GM10847 (cell line): ENCODE data around the gene TMEM63B.

ENCODE experiments used
- POLR2A ChIP-seq: IDR thresholded peaks from 2 replicates; pipeline ENCODE4 v1.6.1; 2011; ENCODE audit not compliant: insufficient read length; ENCODE audit errors: extremely low read depth

TMEM63B gene

DNA sequence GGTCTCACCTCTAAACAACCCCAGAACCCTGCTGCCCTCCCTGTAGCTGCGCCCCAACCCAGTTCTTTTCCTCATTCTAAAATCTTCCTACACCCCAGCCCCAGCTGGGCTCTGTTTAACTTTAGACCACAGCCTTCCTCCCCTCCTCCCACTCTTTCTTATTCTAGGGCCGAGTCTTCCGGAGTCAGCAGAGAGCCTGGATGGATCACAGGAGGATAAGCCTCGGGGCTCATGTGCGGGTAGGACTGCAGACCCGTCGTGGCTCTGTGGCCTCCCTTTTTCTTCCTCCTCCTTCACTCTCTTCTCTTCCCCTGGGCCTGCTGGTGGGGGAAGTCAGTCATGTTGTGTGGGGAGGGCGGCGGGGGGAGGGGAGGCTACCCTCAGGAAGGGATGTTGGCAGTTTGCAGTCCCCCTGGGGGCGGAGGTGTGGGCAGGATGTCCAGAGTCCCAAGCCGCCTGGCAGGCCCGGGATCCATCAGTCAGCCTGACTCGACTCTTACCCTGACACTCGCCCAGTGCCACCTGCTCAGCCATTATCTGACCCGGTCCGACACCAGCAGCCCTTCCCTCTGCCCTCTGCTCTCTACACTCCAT is 39.3 kb downstream of the TMEM63B start:
- no peak for TF ChIP-seq POLR2A

DNA sequence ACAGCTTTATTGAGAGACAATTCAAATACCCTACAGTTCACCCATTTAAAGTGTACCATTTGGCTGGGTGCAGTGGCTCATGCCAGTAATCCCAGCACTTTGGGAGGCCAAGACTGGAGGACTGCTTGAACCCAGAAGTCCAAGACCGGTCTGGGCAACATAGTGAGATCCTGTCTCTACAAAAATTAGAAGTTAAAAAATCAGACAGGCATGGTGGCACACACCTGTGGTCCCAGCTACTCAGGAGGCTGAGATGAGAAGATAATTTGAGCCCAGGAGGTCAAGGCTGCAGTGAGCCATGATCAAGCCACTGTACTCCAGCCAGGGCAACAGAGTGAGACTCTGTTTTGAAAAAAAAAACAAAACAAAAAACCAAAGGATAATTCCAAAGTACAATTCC is 40.2 kb downstream of the TMEM63B start:
- TF ChIP-seq POLR2A, result no peak

DNA sequence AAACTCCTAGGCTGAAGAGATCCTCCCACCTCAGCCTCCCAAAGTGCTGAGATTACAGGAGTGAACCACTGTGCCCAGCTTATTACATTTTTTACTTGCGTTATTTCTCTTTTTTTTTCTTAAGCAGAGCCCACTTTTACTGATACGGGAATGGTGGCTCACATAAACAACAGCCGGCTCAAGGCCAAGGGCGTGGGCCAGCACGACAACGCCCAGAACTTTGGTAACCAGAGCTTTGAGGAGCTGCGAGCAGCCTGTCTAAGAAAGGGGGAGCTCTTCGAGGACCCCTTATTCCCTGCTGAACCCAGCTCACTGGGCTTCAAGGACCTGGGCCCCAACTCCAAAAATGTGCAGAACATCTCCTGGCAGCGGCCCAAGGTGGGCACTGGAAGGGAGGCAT is 41.8 kb downstream of the TMEM63B start:
- no peak for TF ChIP-seq POLR2A

DNA sequence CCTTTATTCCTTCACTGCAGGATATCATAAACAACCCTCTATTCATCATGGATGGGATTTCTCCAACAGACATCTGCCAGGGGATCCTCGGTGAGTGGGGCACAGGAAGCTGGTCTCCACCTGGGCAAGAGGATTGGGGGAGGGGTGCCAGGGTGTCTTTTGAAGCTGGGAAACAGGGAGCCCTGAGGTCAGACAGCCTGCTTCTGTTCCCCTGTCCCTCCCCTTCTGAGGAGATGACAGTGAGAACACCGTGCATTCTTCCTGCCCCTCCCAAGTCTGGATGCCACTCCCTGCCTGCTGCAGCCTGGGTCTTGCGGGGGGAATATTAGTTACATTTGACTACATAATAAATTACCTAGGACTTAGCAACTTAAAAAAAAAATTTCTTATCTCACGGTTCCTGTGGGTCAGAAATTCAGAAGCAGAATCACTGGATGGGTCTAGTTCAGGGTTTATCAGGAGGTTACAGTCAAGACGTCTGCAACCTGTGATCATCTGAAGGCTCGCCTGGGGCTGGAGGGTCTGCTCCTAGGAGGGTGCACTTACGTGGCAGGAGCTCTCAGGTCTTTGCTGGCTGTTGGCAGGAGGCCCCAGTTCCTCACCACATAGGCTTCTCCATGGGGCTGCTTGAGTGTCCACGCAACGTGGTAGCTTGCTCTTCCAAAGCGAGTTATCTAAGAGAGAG is 42.7 kb downstream of the TMEM63B start:
- no peak for TF ChIP-seq POLR2A

DNA sequence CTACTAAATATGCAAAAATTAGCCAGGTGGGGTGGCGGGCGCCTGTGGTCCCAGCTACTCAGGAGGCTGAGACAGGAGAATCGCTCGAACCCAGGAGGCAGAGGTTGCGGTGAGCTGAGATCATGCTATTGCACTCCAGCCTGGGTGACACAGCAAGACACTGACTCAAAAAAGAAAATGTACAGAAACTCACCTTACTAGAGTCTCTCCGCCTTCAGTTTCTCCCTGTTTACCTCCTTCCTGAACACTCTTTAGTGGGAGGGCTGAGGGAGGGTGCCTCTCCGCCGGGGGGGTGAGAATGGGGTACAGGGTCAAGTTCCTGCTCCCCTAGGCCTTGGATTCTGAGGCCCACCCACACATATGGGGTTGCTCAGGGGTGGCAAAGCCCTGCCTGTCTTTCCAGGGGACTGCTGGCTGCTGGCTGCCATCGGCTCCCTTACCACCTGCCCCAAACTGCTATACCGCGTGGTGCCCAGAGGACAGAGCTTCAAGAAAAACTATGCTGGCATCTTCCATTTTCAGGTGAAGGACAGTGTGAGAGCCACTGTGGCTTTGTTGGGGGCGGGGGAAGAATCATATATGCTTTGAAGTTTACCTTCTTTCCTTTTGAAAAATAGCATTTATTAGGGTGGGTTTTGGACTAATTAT is 44.7 kb downstream of the TMEM63B start:
- TF ChIP-seq POLR2A, result no peak

DNA sequence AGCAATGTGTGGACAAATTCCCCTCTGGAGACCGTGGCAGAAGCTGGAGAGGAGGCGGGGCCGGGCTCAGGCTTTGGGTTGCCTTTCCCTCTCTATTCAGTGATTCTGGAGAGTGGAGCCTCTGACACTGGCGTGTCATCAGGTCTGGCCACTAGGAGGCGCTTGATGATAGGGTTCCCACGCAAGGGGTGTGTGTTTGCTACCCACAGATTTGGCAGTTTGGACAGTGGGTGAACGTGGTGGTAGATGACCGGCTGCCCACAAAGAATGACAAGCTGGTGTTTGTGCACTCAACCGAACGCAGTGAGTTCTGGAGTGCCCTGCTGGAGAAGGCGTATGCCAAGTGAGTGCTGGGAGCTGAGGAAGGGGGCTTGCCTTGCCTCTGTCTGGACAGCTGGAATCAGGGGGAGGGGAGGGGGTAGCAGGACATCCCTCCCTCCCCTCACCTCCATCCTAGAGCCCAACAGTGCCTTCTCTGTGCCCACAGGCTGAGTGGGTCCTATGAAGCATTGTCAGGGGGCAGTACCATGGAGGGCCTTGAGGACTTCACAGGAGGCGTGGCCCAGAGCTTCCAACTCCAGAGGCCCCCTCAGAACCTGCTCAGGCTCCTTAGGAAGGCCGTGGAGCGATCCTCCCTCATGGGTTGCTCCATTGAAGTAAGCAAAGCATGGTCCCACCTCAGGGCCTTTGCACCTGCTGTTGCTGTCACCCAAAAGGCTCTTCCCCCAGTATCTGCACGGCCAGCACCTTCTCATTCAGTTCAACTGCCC is 45.6 kb downstream of the TMEM63B start:
- TF ChIP-seq POLR2A, result no peak

DNA sequence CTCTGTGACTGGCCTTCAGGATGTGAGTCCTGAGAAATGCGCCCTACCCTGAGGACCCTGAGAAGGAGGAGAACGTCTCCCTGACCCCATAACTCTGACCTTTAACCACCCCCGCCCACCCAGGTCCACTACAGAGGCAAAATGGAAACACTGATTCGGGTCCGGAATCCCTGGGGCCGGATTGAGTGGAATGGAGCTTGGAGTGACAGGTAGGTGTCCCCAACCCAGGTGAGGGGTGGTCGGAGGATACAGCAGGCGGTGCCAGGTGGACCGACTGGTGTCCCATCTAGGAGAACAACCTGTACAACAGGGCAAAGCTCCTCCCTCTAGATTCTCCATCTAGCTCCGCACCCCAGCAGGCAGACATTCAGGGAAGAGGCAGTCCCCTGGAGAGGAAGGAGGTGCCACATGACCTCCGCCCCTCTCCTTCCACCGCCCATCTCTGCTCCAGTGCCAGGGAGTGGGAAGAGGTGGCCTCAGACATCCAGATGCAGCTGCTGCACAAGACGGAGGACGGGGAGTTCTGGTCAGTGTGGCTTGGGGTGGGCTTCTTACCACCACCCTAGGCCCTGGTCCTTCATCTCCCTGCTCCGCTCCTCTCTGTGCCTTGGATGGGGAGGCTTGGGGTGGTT is 48.9 kb downstream of the TMEM63B start:
- TF ChIP-seq POLR2A, result no peak

DNA sequence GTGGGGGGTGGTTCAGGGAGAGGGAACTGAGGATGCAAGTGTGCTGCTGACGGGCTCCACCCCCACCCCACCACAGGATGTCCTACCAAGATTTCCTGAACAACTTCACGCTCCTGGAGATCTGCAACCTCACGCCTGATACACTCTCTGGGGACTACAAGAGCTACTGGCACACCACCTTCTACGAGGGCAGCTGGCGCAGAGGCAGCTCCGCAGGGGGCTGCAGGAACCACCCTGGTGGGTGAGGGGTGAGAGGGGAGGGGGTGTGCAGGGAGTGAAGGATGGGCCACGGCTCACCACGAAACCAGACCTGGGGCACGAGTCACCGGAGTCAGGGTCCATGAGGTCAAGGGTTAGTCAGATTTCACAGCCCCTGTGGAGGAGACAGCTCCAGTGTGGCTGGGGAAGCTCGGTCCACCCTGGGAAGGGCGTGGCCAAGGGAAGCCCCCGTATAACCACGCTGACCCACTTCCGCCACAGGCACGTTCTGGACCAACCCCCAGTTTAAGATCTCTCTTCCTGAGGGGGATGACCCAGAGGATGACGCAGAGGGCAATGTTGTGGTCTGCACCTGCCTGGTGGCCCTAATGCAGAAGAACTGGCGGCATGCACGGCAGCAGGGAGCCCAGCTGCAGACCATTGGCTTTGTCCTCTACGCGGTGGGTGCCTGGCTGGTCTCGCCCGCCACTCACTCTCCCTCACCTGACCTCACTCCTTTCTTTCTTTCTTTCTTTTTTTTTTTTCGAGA is 49.6 kb downstream of the TMEM63B start:
- TF ChIP-seq POLR2A, result no peak

DNA sequence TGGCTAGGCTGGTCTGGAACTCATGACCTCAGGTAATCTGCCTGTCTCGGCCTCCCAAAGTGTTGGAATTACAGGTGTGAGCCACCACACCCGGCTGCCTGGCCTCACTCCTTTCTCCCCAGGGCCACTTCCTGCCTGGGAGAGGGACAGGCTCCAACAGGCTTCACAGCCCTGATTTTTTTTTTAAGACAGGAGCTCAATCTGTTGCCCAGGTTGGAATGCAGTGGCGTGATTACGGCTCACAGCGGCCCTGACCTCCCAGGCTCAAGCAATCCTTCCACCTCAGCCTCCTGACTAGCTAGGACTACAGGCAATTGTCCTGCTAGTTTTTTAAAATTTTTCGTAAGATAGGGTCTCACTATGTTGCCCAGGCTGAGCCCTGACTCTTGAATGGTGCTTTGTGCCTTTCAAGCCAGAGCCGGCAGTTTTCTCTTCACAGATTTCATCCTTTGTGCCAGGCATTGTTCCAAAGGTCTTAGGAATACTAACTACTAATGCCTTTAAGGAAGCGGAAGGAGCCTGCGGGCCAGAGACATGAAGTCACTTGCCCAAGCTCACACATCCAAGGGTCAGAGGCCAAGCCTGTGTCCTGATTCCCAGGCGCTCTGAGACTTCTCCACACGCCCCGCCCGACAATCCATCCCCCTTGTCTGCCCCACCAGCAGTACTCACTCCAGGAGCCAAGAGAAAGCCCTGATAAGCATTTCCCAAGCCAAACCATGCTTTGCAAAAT is 50.5 kb downstream of the TMEM63B start:
- no peak for TF ChIP-seq POLR2A

DNA sequence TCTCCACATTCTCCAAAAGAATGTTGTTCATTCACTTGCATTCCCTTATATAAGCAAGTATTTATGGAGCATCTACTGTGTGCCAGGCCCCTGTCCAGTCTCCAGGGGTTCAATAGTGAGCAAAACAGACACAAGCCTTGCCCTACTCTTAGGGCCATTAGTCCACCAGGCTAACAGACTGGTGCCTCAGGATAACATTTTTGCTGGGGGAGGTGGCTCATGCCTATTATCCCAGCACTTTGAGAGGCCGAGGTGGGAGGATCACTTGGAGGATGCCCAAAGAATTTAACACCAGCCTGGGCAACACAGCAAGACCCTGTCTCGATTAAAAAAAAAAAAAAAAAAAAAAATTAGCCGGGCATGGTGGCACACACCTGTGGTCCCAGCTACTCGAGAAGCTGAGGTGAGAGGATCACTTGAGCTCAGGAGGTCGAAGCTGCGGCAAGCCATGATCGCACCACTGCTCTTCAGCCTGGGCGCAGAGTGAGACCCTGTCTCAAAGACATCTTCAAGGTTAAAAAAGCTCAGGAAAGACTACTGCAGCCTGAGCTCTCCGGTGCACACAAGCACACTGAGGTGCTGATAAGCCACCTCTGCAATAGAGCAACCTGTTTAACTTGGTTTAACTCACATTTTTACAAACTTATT is 51.2 kb downstream of the TMEM63B start:
- TF ChIP-seq POLR2A, result no peak

DNA sequence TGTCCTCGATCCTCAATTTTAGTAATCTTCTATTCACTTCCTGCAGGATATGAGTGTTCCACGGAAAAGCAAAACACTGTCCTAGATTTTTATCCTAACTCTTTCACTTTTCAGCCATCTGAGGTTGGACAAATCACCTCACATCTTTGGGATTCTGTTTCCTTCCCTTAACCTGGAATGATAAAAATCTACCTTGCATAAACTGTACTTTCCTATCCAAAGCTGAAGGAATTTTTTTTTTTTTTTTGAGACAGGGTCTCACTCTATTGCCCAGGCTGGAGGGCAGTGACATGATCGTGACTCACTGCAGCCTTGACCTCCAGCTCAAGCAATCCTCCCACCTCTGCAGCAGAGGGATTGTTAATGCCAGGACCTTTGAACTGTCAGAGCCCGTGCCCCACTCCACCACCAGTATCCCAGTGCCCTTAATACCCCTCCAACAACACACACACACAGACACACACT is 51.8 kb downstream of the TMEM63B start:
- no peak for TF ChIP-seq POLR2A

DNA sequence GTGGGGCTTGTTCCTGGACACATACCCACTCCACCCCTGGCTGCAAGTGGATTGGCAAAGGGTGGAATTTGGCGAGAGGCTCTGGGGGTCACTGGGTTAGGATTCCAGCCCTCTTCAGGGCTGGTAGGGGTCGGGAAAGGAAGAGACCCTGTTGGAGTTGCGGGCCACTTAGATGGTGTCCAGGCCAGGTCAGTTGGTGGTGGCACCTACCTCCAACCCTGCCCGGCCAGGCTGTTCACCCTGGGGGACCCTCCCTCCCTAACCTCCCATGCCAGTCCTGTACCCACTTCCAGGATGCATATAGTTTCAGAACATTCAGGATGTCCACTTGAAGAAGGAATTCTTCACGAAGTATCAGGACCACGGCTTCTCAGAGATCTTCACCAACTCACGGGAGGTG is 52.3 kb downstream of the TMEM63B start:
- TF ChIP-seq POLR2A, result no peak

DNA sequence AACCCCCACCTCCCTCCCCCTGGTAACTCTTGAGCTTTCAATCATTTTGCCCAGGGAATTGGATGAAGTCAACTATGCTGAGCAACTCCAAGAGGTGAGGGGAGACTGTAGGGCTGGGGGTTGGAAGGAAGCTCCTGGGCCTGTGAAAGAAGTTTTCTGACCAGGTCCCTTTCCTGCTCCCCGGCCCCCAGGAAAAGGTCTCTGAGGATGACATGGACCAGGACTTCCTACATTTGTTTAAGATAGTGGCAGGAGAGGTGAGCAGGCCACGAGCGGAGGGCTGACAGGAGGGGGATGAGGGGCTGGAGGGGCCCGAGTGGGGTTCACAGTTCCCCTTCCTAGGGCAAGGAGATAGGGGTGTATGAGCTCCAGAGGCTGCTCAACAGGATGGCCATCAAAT is 53.1 kb downstream of the TMEM63B start:
- TF ChIP-seq POLR2A, result no peak
